Nephron (organoid): ENCODE measurements around the gene MAPK6.

ENCODE experiments used
- H3K27ac Mint-ChIP-seq, 3 experiments: 2 replicates each; pipeline ENCODE4 v1.8.0; 2020; ENCODE audit warnings: mixed read lengths in 3 of 3, mild to moderate bottlenecking in 2 of 3, moderate library complexity in 1 of 3
- H3K27me3 Mint-ChIP-seq: 2 replicates; pipeline ENCODE4 v1.8.0; 2021; ENCODE audit warnings: low read depth, mild to moderate bottlenecking, moderate library complexity, mixed read lengths
- H3K36me3 Mint-ChIP-seq: 2 replicates; pipeline ENCODE4 v1.8.0; 2020; ENCODE audit warnings: low read depth, mixed read lengths
- H3K4me1 Mint-ChIP-seq: 2 replicates; pipeline ENCODE4 v1.8.0; 2020; ENCODE audit warnings: mixed read lengths
- H3K4me3 Mint-ChIP-seq, 3 experiments: 2 replicates each; pipeline ENCODE4 v1.8.0; 2020; ENCODE audit warnings: mild to moderate bottlenecking in 3 of 3, mixed read lengths in 3 of 3, moderate library complexity in 2 of 3
- H3K9me3 Mint-ChIP-seq: 2 replicates; pipeline ENCODE4 v1.8.0; 2020; ENCODE audit warnings: mixed read lengths
- TF ChIP-seq, protein P1 (sequence below), 3 experiments: fragments of 200-600 bp; sonication (generic); IDR thresholded peaks; one replicate each; pipeline ENCODE4 v1.5.0; 2021; ENCODE audit warnings: antibody characterized with exemption in 3 of 3; ENCODE audit not compliant: unreplicated experiment in 3 of 3

MAPK6 gene

DNA sequence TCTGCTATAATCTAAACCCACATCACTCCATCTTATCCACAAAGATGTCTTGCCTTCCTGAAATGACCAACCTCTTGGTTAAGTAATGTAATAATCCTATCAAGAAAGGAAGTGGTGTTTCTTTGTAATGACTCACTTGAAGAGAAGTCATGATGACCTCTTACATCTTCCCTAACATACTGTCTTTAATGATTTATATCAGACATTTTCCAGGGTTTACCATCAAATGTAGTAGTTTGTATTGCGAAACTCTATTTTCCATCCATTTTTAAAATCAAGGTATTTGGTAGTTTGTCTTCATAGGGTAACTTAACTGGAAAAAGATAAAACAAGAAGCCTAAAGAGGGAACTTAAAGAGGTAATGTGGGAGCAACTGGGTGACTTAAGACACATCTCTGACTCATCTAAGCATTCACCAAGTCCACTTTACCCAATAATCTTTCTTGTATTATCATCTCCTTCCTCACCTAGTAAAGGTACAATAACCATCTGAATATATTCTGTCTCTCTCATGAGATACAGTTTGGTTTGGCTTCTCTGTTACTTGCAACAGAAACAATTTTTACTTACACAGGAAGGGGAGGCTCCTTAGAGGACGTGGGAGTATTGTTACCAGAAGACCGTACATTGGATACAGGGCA is 5.7 kb upstream of the MAPK6 start:
- H3K27ac Mint-ChIP-seq, result no peak overlapping the region
- no peaks in the 10 kb centered on the region for H3K9me3 Mint-ChIP-seq
- H3K27me3 Mint-ChIP-seq, result peaks cover 3% of the 10 kb centered on the region
- no peaks in the 10 kb centered on the region for H3K36me3 Mint-ChIP-seq
- peaks cover 7% of the 10 kb centered on the region for H3K4me1 Mint-ChIP-seq
- H3K4me3 Mint-ChIP-seq, result no peak overlapping the region
- TF ChIP-seq, protein P1, sequence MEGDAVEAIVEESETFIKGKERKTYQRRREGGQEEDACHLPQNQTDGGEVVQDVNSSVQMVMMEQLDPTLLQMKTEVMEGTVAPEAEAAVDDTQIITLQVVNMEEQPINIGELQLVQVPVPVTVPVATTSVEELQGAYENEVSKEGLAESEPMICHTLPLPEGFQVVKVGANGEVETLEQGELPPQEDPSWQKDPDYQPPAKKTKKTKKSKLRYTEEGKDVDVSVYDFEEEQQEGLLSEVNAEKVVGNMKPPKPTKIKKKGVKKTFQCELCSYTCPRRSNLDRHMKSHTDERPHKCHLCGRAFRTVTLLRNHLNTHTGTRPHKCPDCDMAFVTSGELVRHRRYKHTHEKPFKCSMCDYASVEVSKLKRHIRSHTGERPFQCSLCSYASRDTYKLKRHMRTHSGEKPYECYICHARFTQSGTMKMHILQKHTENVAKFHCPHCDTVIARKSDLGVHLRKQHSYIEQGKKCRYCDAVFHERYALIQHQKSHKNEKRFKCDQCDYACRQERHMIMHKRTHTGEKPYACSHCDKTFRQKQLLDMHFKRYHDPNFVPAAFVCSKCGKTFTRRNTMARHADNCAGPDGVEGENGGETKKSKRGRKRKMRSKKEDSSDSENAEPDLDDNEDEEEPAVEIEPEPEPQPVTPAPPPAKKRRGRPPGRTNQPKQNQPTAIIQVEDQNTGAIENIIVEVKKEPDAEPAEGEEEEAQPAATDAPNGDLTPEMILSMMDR (IDR thresholded peaks at IDR 0.05; ENCODE audit: unreplicated experiment in 3 of 3), result no peak

DNA sequence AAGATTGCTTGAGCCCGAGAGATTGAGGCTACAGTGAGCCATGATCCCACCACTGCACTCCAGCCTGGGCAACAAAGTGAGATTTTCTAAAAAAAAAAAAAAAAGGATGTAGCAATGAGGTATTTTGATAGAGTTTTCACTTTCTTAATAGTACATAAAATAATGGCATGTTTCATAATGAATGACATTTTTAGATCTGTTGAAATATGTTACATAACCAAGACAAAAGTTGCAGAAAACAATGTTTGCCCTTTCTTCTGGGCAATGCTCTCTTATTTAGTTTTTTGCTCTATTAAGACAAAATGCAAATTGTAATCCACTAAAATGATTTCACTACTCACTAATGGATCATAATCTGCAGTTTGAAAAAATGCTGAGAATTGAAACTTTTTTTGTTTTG is 4.4 kb upstream of the MAPK6 start:
- H3K4me1 Mint-ChIP-seq, result peaks cover 12% of the 10 kb centered on the region
- H3K36me3 Mint-ChIP-seq, result no peaks in the 10 kb centered on the region

DNA sequence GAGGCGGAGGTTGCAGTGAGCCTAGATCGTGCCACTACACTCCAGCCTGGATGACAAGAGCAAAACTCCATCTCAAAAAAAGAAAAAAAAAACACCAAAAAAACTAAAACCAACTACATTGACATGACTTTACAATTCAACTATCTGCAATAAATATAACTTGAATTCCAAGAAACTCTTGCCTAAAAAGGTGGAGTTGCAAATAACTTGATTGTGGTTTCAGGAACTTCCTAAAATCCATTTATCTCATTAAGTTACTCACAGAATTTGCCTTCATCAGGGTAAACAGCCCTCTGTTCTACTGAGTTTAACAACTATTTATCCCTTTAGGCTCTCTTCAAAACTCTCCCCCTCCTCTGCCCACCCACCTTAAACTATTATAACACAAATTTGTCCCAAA is 2.7 kb upstream of the MAPK6 start:
- Mint-ChIP-seq H3K27me3 (peaks cover 3% of the 10 kb centered on the region), H3K9me3 (no peaks in the 10 kb centered on the region), H3K27ac (no peak overlapping the region), H3K4me3 (peak overlapping the region in 2 of 3 experiments; percentile 19 to 50), H3K4me1 (peaks cover 21% of the 10 kb centered on the region), H3K36me3 (no peaks in the 10 kb centered on the region)
- TF ChIP-seq, protein P1 (IDR thresholded peaks at IDR 0.05; ENCODE audit: unreplicated experiment in 3 of 3), result no peak

More for the DNA sequence above, 4.4 kb upstream of the MAPK6 start:
- Mint-ChIP-seq H3K4me3 (no peak overlapping the region), H3K27ac (no peak overlapping the region), H3K27me3 (peaks cover 3% of the 10 kb centered on the region), H3K9me3 (no peaks in the 10 kb centered on the region)
- TF ChIP-seq, protein P1 (IDR thresholded peaks at IDR 0.05; ENCODE audit: unreplicated experiment in 3 of 3), result no peak

DNA sequence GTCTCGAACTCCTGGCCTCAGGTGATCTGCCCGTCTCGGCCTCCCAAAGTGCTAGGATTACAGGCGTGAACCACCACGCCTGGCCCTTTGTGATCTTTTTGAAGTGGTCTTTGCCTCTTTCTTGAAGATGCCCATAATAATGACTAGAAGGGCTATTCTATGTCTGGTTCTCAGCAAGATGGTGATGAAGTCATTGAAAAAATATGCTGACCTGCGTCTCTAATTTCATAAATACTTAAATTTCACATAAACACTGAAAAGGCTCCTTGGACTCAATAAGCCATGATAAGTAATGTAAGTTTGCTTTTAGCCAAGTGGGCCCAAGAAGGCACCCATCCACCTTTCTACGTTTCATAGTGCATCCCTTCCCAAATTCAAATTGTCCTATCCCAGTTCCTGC is 775 bp upstream of the MAPK6 start:
- H3K9me3 Mint-ChIP-seq, result no peaks in the 10 kb centered on the region
- TF ChIP-seq, protein P1 (IDR thresholded peaks at IDR 0.05; ENCODE audit: unreplicated experiment in 3 of 3), result no peak
- H3K36me3 Mint-ChIP-seq, result no peaks in the 10 kb centered on the region
- H3K4me3 Mint-ChIP-seq, result peak overlapping the region; percentile 97 to 98 (median 97)
- H3K4me1 Mint-ChIP-seq, result peaks cover 31% of the 10 kb centered on the region
- peaks cover 3% of the 10 kb centered on the region for H3K27me3 Mint-ChIP-seq
- H3K27ac Mint-ChIP-seq, result peak overlapping the region; percentile 94 to 99 (median 99)

DNA sequence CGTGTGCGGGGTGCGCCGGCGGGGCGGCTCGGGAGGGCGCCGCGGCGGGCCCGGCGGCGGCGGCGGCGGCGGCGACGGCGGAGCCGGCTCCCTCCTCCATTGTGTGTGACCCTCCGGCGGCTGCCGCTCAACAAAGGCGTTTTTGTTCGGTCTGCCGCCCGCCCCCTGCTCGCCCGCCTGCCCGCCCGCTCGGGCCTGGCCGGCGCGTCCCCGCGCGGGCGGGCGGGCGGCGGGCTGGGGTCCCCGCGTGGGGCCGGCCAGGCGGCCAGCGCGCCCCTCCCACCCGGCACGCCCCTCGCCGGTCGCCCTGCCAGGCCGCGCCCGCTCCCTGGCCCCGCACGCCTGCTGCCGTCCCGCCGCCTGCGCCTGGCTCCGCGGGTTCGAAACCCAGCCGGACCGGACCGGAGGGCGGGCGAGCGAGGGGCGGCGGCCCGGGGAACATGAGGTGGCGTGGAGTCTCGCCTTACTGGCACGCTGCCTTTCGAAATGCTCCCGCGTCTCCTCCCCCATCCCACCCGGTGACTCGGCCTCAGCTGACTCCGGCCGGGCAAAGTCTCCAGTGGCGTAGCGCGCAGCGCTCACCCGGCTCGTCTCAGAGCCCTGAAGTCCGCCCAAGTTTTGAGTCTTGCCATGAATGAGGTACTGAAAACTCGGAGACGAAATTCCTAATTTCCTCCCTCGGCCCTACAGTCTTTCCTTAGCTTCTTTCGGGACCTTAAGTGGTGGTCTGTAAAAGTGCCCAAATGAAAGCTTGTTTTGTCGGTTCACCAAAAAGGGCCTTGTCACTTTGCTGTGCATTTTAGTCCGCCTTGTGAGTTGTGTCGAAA is 588 bp downstream of the MAPK6 start:
- H3K27ac Mint-ChIP-seq, result peak overlapping the region; percentile 94 to 99 (median 99)
- peaks cover 3% of the 10 kb centered on the region for H3K27me3 Mint-ChIP-seq
- H3K4me3 Mint-ChIP-seq, result peak overlapping the region; percentile 97 to 98 (median 97)
- peaks cover 33% of the 10 kb centered on the region for H3K4me1 Mint-ChIP-seq
- no peaks in the 10 kb centered on the region for H3K36me3 Mint-ChIP-seq
- H3K9me3 Mint-ChIP-seq, result no peaks in the 10 kb centered on the region
- TF ChIP-seq, protein P1 (IDR thresholded peaks at IDR 0.05; ENCODE audit: unreplicated experiment in 3 of 3), result no peak
